PC-9 (cell line): ENCODE measurements around the gene C1orf74. TPM values are rescaled to one million over a fixed set of nuclear protein-coding genes. Genes with fewer than 3 reads are reported as not detected.
A peak's percentile ranks its signal among the peaks of the same experiment; 100 is the strongest.

Source experiments
- BruUV-seq: library from RNA; stranded (reverse); fragments of 400-500 nt; replicated peaks from 2 replicates; lab custom pipeline; 2021; lab: Mats Ljungman, UMichigan
- CTCF ChIA-PET: fragments of 300-600 bp; sonication (Branson Sonifier 250); formaldehyde crosslinking; loops from one replicate; lab custom pipeline; 2022; ENCODE audit warnings: antibody characterized with exemption; lab: Charles Lee
- POLR2A ChIA-PET: fragments of 300-600 bp; sonication (Branson Sonifier 250); formaldehyde crosslinking; loops from one replicate; lab custom pipeline; 2022; ENCODE audit warnings: antibody characterized with exemption; ENCODE audit not compliant: unreplicated experiment; lab: Charles Lee
- DNase-seq, 2 experiments: peaks; one replicate each; pipeline versions ENCODE4 v3.0.0 to v3.0.0-alpha.2; 2015 to 2022; ENCODE audit warnings: mixed read lengths in 1 of 2
- H2AFZ ChIP-seq: fragments of 200-600 bp; sonication (generic); 2 replicates; pipeline ENCODE4 v1.8.1; 2017; ENCODE audit warnings: antibody characterized with exemption
- H3F3A ChIP-seq: fragments of 200-600 bp; sonication (generic); 2 replicates; pipeline ENCODE4 v1.8.1; 2017; ENCODE audit warnings: antibody characterized with exemption, mild to moderate bottlenecking, low read depth; ENCODE audit not compliant: insufficient read depth
- H3K27ac ChIP-seq: fragments of 200-600 bp; sonication (generic); 2 replicates; pipeline ENCODE4 v1.6.1; 2016; ENCODE audit warnings: mixed run types
- H3K27me3 ChIP-seq: fragments of 200-600 bp; sonication (generic); 2 replicates; pipeline ENCODE4 v1.6.1; 2016; ENCODE audit warnings: low read depth, mixed run types; ENCODE audit not compliant: insufficient read depth
- H3K36me3 ChIP-seq: fragments of 200-600 bp; sonication (generic); 2 replicates; pipeline ENCODE4 v1.6.1; 2016; ENCODE audit warnings: low read depth, mixed run types
- H3K4me1 ChIP-seq: fragments of 200-600 bp; sonication (generic); replicated peaks from 2 replicates; pipeline ENCODE4 v1.6.1; 2016; ENCODE audit warnings: mixed run types; ENCODE audit not compliant: insufficient read depth
- H3K4me2 ChIP-seq: fragments of 200-600 bp; sonication (generic); 2 replicates; pipeline ENCODE4 v1.6.1; 2017; ENCODE audit warnings: mixed run types
- H3K4me3 ChIP-seq: fragments of 200-600 bp; sonication (generic); 2 replicates; pipeline ENCODE4 v1.6.1; 2016; ENCODE audit warnings: mixed run types
- H3K79me2 ChIP-seq: fragments of 200-600 bp; sonication (generic); 2 replicates; pipeline ENCODE4 v1.6.1; 2017; ENCODE audit warnings: low read depth, mixed run types
- H3K9me2 ChIP-seq: fragments of 200-600 bp; sonication (generic); 2 replicates; pipeline ENCODE4 v1.8.1; 2017; ENCODE audit warnings: mild to moderate bottlenecking; ENCODE audit not compliant: insufficient read depth
- H3K9me3 ChIP-seq: fragments of 200-600 bp; sonication (generic); 2 replicates; pipeline ENCODE4 v1.8.1; 2016; ENCODE audit warnings: low read depth; ENCODE audit not compliant: insufficient read depth
- H4K20me1 ChIP-seq: fragments of 200-600 bp; sonication (generic); 2 replicates; pipeline ENCODE4 v1.8.1; 2017; ENCODE audit not compliant: insufficient read depth
- CTCF ChIP-seq: fragments of 200-600 bp; sonication (generic); conservative IDR thresholded peaks from 2 replicates; pipeline ENCODE4 v1.6.1; 2017; ENCODE audit warnings: mixed run types, antibody characterized with exemption, mild to moderate bottlenecking, moderate library complexity
- EZH2 ChIP-seq: fragments of 200-600 bp; sonication (generic); IDR thresholded peaks from 2 replicates; pipeline ENCODE4 v1.8.0; 2017; ENCODE audit warnings: antibody characterized with exemption, low read depth
- intact Hi-C: fragments of 100-400 bp; cut with micrococcal nuclease; formaldehyde crosslinking; loops from one replicate; pipeline ENCODE4 v1.10.0; 2022; ENCODE audit not compliant: unreplicated experiment
- total RNA-seq: library from RNA; stranded (reverse); gene quantifications from 2 replicates; pipeline ENCODE4 v1.2.3, GENCODE V29; 2021

C1orf74 gene
- total RNA-seq, 1 experiment from 2014 or later = 5.0 TPM

DNA sequence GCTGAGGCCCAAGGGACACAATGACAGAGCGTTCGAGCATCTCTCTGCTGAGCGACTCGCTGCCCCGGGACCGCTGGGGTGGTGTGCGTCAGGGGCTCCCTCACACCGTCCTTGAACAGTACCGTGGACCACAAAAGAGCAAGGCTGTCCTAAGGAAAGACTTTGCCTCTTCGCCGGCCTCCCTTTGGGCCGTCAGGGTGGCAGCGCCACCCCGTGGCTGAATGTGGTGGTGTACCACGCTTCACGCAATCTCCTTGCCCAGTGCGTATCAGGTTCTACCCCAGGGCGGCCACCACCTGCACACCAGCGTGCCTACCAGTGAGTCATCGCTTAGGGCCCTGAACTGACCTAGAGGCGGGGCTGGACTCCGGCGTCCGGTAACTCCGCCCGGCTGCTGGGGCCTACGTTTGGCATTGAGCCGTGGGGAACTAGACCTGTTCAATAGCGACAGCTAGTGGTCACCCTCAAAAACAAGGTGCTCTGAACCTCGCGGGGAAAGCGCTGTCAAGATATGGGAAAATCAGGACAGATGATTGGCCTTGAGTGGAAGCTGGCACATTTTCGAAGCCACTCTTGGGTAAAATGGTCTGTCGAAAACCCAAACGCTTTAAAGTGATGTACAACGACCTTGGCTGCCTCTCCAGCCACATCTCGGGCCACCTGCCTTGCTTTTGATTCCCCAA is 36.6 kb downstream of the C1orf74 start:
- H3K79me2 ChIP-seq = no peaks in the 10 kb centered on the region
- H3K27ac ChIP-seq = no peak overlapping the region
- peak overlapping the region; percentile 63; the same call in 1 of the 2 replicates for H2AFZ ChIP-seq
- no TSS peak for BruUV-seq
- TF ChIP-seq EZH2 (no peak), CTCF (peak; percentile 94)
- H3K4me3 ChIP-seq = no peak overlapping the region
- H4K20me1 ChIP-seq = no peaks in the 10 kb centered on the region
- CTCF ChIA-PET = interaction anchor here (1.5 kb wide), 1 partner anchor 16 kb away, joined by 4 read pairs; no protein-coding TSS in a partner anchor
- peak overlapping the region; percentile 53 for H3K4me2 ChIP-seq
- no peaks in the 10 kb centered on the region for H3K9me2 ChIP-seq
- intact Hi-C loops = loop anchor here (1.0 to 5.0 kb wide), 5 partner anchors 54 to 178 kb away; no protein-coding TSS in a partner anchor
- DNase-seq = peak; percentile 95 to 97
- H3K4me1 ChIP-seq = no peaks in the 10 kb centered on the region; the same call in 1 of the 2 replicates
- no peaks in the 10 kb centered on the region for H3K27me3 ChIP-seq
- H3F3A ChIP-seq = peaks cover 6% of the 10 kb centered on the region; the same call in 1 of the 2 replicates
- no peaks in the 10 kb centered on the region for H3K9me3 ChIP-seq
- no peaks in the 10 kb centered on the region for H3K36me3 ChIP-seq
- POLR2A ChIA-PET = no interaction called here

DNA sequence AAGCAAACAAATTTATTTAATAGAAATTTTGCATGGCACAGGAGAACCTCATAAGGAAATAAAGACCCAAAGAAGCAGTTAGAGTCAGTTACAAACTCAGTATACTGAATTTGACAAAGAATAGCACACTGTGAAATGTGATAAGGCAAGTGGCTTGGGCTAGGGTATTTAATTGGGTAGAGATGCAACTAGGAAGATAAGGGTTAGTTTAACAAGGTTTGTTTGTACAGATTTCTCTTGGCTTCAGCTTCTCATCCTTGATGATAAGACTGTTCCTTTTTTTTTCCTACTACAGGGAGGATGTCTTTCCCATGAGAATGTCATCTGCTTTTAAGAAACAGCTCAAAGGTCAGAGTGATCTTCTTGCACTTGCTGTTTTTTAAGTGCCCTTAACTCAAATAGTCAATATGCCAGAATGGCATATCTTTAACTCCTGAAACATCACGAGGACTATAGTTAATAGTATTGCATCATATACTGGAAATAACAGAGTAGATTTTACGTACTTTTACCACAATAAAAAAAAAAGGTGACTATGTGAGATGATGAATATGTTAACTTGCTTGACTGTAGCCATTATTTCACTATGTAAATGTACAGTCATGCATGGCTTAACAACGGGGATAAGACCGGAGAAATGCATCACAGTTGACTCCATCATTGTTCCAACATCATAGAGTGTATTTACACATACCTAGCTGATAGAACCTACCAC is 37.8 kb downstream of the C1orf74 start:
- no peaks in the 10 kb centered on the region for H3K36me3 ChIP-seq
- peaks cover 6% of the 10 kb centered on the region; the same call in 1 of the 2 replicates for H3F3A ChIP-seq
- intact Hi-C loops = loop anchor here (1.0 to 5.0 kb wide), 5 partner anchors 53 to 177 kb away; no protein-coding TSS in a partner anchor
- H3K9me2 ChIP-seq = no peaks in the 10 kb centered on the region
- no TSS peak for BruUV-seq
- no peaks in the 10 kb centered on the region; the same call in 1 of the 2 replicates for H3K4me1 ChIP-seq
- TF ChIP-seq CTCF (no peak), EZH2 (no peak)
- H3K9me3 ChIP-seq = no peaks in the 10 kb centered on the region
- H4K20me1 ChIP-seq = no peaks in the 10 kb centered on the region
- no peak overlapping the region for H2AFZ ChIP-seq
- no peak for DNase-seq
- H3K27ac ChIP-seq = no peak overlapping the region
- CTCF ChIA-PET = interaction anchor here (1.1 kb wide), 1 partner anchor 159 kb away, joined by 5 read pairs; no protein-coding TSS in a partner anchor
- H3K4me2 ChIP-seq = no peak overlapping the region
- no peak overlapping the region for H3K4me3 ChIP-seq
- no peaks in the 10 kb centered on the region for H3K27me3 ChIP-seq
- POLR2A ChIA-PET = no interaction called here
- no peaks in the 10 kb centered on the region for H3K79me2 ChIP-seq

DNA sequence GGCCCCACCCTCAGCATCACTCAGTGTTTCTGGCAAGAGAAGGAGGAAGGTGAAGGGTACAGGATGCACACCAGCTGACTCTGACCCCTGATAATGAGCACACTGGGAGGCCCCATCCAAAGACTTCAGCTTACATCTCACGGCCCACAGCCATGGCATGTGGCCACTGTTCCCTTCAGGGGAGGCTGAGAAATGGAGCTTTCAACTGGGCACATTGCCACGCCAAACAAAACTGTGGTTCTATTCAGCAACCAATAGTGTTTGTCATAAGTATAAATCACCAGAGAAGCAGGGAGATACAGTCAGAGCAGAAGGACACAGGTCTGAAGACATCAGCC is 41.2 kb downstream of the C1orf74 start:
- H3K79me2 ChIP-seq = no peaks in the 10 kb centered on the region
- no peaks in the 10 kb centered on the region for H3K36me3 ChIP-seq
- ChIA-PET CTCF (no interaction called here), POLR2A (no interaction called here)
- H3K27me3 ChIP-seq = no peaks in the 10 kb centered on the region
- no peak overlapping the region for H2AFZ ChIP-seq
- no peaks in the 10 kb centered on the region; the same call in 1 of the 2 replicates for H3K4me1 ChIP-seq
- H3K9me2 ChIP-seq = no peaks in the 10 kb centered on the region
- TF ChIP-seq CTCF (no peak), EZH2 (no peak)
- no peaks in the 10 kb centered on the region for H4K20me1 ChIP-seq
- H3K4me2 ChIP-seq = no peak overlapping the region
- H3F3A ChIP-seq = peaks cover 6% of the 10 kb centered on the region; the same call in 1 of the 2 replicates
- DNase-seq = no peak
- H3K27ac ChIP-seq = no peak overlapping the region
- BruUV-seq = no TSS peak
- H3K9me3 ChIP-seq = no peaks in the 10 kb centered on the region
- H3K4me3 ChIP-seq = no peak overlapping the region
- intact Hi-C loops = no loop called here
